ENCODE measurements around the gene PBX3. TPM values are rescaled to one million over a fixed set of nuclear protein-coding genes. Genes with fewer than 3 reads are reported as not detected.

Gene PBX3
- polyA plus RNA-seq, 6 donors from 2014 or later, result 7.5 to 15.8 (median 10.1) TPM

GRCh38 chr9:125984461-125984860, 237.3 kb downstream of the PBX3 start:
- H3K36me3 Mint-ChIP-seq, result peaks cover 0 to 16% of the 10 kb centered on the region in 2 donors
- H3K4me3 Mint-ChIP-seq, result no peak overlapping the region
- H3K4me1 Mint-ChIP-seq, result no peaks in the 10 kb centered on the region
- H3K27me3 Mint-ChIP-seq, result peaks cover 0 to 14% (median 12%) of the 10 kb centered on the region in 3 donors
- no peak overlapping the region for H3K27ac Mint-ChIP-seq
- no peak for ATAC-seq (ENCODE audit: low read depth in 2 of 2)
- DNase-seq, result no peak
- H3K9me3 Mint-ChIP-seq, result peaks cover 6 to 28% (median 21%) of the 10 kb centered on the region in 7 donors

GRCh38 chr9:125985142-125985997, 238.2 kb downstream of the PBX3 start:
- Mint-ChIP-seq H3K36me3 (peaks cover 0 to 9% of the 10 kb centered on the region in 2 donors), H3K4me3 (no peak overlapping the region), H3K4me1 (no peaks in the 10 kb centered on the region), H3K9me3 (peaks cover 4 to 18% (median 12%) of the 10 kb centered on the region in 7 donors), H3K27ac (no peak overlapping the region), H3K27me3 (peaks cover 0 to 16% (median 12%) of the 10 kb centered on the region in 3 donors)
- DNase-seq (no peak), ATAC-seq (ENCODE audit: low read depth in 2 of 2) (no peak)

- peaks cover 0 to 5% of the 10 kb centered on the region in 2 donors for H3K36me3 Mint-ChIP-seq
- no peak overlapping the region for H3K4me3 Mint-ChIP-seq
- H3K27ac Mint-ChIP-seq, result no peak overlapping the region
Measured at GRCh38 chr9:125985998-125986655, 239.0 kb downstream of the PBX3 start.

GRCh38 chr9:125986966-125987365, 239.8 kb downstream of the PBX3 start:
- Mint-ChIP-seq H3K4me3 (no peak overlapping the region), H3K9me3 (peaks cover 2 to 11% (median 5%) of the 10 kb centered on the region in 7 donors), H3K27me3 (peaks cover 0 to 20% (median 7%) of the 10 kb centered on the region in 3 donors), H3K4me1 (peaks cover 0 to 2% (median 0%) of the 10 kb centered on the region in 3 donors), H3K36me3 (peaks cover 0 to 5% of the 10 kb centered on the region in 2 donors), H3K27ac (peak overlapping the region in 1 of 6 donors; percentile 67)
- no peak for ATAC-seq (ENCODE audit: low read depth in 2 of 2)
- no peak for DNase-seq

More at GRCh38 chr9:125985998-125986655, 239.0 kb downstream of the PBX3 start:
- DNase-seq (no peak), ATAC-seq (ENCODE audit: low read depth in 2 of 2) (no peak)
- Mint-ChIP-seq H3K9me3 (peaks cover 2 to 13% (median 7%) of the 10 kb centered on the region in 7 donors), H3K4me1 (peaks cover 0 to 2% (median 0%) of the 10 kb centered on the region in 3 donors), H3K27me3 (peaks cover 0 to 23% (median 8%) of the 10 kb centered on the region in 3 donors)

GRCh38 chr9:125987420-125987819, 240.2 kb downstream of the PBX3 start:
- Mint-ChIP-seq H3K27me3 (peaks cover 0 to 18% (median 7%) of the 10 kb centered on the region in 3 donors), H3K36me3 (peaks cover 0 to 1% of the 10 kb centered on the region in 2 donors), H3K9me3 (peaks cover 0 to 8% (median 4%) of the 10 kb centered on the region in 7 donors), H3K27ac (no peak overlapping the region), H3K4me1 (peaks cover 0 to 2% (median 0%) of the 10 kb centered on the region in 3 donors), H3K4me3 (no peak overlapping the region)
- DNase-seq (no peak), ATAC-seq (ENCODE audit: low read depth in 2 of 2) (no peak)

GRCh38 chr9:125988479-125989050, 241.4 kb downstream of the PBX3 start:
- Mint-ChIP-seq H3K4me3 (no peak overlapping the region), H3K27me3 (peaks cover 0 to 14% (median 7%) of the 10 kb centered on the region in 3 donors), H3K9me3 (peaks cover 0 to 6% (median 2%) of the 10 kb centered on the region in 7 donors), H3K36me3 (no peaks in the 10 kb centered on the region), H3K27ac (peak overlapping the region in 1 of 6 donors; percentile 23), H3K4me1 (peaks cover 0 to 2% (median 0%) of the 10 kb centered on the region in 3 donors)
- no peak for ATAC-seq (ENCODE audit: low read depth in 2 of 2)
- DNase-seq, result no peak

- H3K27ac Mint-ChIP-seq, result no peak overlapping the region
- ATAC-seq (ENCODE audit: low read depth in 2 of 2), result no peak
- peaks cover 0 to 6% (median 2%) of the 10 kb centered on the region in 7 donors for H3K9me3 Mint-ChIP-seq
- H3K36me3 Mint-ChIP-seq, result no peaks in the 10 kb centered on the region
- peaks cover 0 to 2% (median 0%) of the 10 kb centered on the region in 3 donors for H3K4me1 Mint-ChIP-seq
- DNase-seq, result no peak
- no peak overlapping the region for H3K4me3 Mint-ChIP-seq
- H3K27me3 Mint-ChIP-seq, result peaks cover 0 to 9% (median 7%) of the 10 kb centered on the region in 3 donors
Measured at GRCh38 chr9:125989090-125989501, 241.9 kb downstream of the PBX3 start.

- peaks cover 0 to 2% (median 0%) of the 10 kb centered on the region in 3 donors for H3K4me1 Mint-ChIP-seq
- H3K9me3 Mint-ChIP-seq, result peaks cover 0 to 6% (median 2%) of the 10 kb centered on the region in 7 donors
- H3K4me3 Mint-ChIP-seq, result no peak overlapping the region
- no peak overlapping the region for H3K27ac Mint-ChIP-seq
- DNase-seq (no peak), ATAC-seq (ENCODE audit: low read depth in 2 of 2) (no peak)
- H3K27me3 Mint-ChIP-seq, result peaks cover 0 to 8% (median 7%) of the 10 kb centered on the region in 3 donors
- H3K36me3 Mint-ChIP-seq, result no peaks in the 10 kb centered on the region
Measured at GRCh38 chr9:125989524-125990180, 242.5 kb downstream of the PBX3 start.

- no peak overlapping the region for H3K4me3 Mint-ChIP-seq
- DNase-seq, result no peak
- peaks cover 0 to 2% (median 0%) of the 10 kb centered on the region in 3 donors for H3K4me1 Mint-ChIP-seq
- no peaks in the 10 kb centered on the region for H3K36me3 Mint-ChIP-seq
- H3K27me3 Mint-ChIP-seq, result peaks cover 0 to 8% (median 2%) of the 10 kb centered on the region in 3 donors
- H3K27ac Mint-ChIP-seq, result no peak overlapping the region
- no peak for ATAC-seq (ENCODE audit: low read depth in 2 of 2)
- H3K9me3 Mint-ChIP-seq, result peaks cover 0 to 1% (median 0%) of the 10 kb centered on the region in 7 donors
Measured at GRCh38 chr9:125990186-125990792, 243.1 kb downstream of the PBX3 start.

GRCh38 chr9:125990793-125991220, 243.6 kb downstream of the PBX3 start:
- Mint-ChIP-seq H3K4me1 (peaks cover 0 to 2% (median 0%) of the 10 kb centered on the region in 3 donors), H3K27ac (no peak overlapping the region), H3K27me3 (peaks cover 0 to 8% (median 0%) of the 10 kb centered on the region in 3 donors), H3K36me3 (no peaks in the 10 kb centered on the region), H3K9me3 (no peaks in the 10 kb centered on the region), H3K4me3 (no peak overlapping the region)
- ATAC-seq (ENCODE audit: low read depth in 2 of 2) (no peak), DNase-seq (no peak)

GRCh38 chr9:125991886-125992529, 244.8 kb downstream of the PBX3 start:
- H3K27me3 Mint-ChIP-seq, result peaks cover 0 to 14% (median 5%) of the 10 kb centered on the region in 3 donors

GRCh38 chr9:125992557-125992956, 245.4 kb downstream of the PBX3 start:
- Mint-ChIP-seq H3K4me3 (no peak overlapping the region), H3K9me3 (no peaks in the 10 kb centered on the region), H3K27me3 (peaks cover 0 to 18% (median 9%) of the 10 kb centered on the region in 3 donors), H3K36me3 (no peaks in the 10 kb centered on the region), H3K4me1 (peaks cover 0 to 2% (median 0%) of the 10 kb centered on the region in 3 donors), H3K27ac (no peak overlapping the region)
- DNase-seq (no peak), ATAC-seq (ENCODE audit: low read depth in 2 of 2) (no peak)

More at GRCh38 chr9:125991886-125992529, 244.8 kb downstream of the PBX3 start:
- Mint-ChIP-seq H3K36me3 (no peaks in the 10 kb centered on the region), H3K27ac (no peak overlapping the region), H3K4me3 (no peak overlapping the region), H3K4me1 (peaks cover 0 to 2% (median 0%) of the 10 kb centered on the region in 3 donors), H3K9me3 (no peaks in the 10 kb centered on the region)
- no peak for ATAC-seq (ENCODE audit: low read depth in 2 of 2)
- no peak for DNase-seq
